Adrenal gland (tissue), 12 donors: ENCODE data around the gene SIRT1. TPM values are rescaled to one million over a fixed set of nuclear protein-coding genes. Genes with fewer than 3 reads are reported as not detected.

Experiments used
- DNase-seq, 7 donors: peaks; one replicate each; pipeline ENCODE4 v3.0.0-alpha.2; 2019 to 2020
- H3K27ac ChIP-seq, 5 donors: fragments of 200-600 bp; sonication (generic) in 4 of 5; 1 replicate in 3 of 5; 2 replicates in 2 of 5; pipeline versions ENCODE4 v1.5.1 to v1.8.0; 2016 to 2020; ENCODE audit warnings: mild to moderate bottlenecking in 1 of 5
- H3K27me3 ChIP-seq: fragments of 200-600 bp; 2 replicates; pipeline ENCODE4 v1.8.0; 2021
- H3K36me3 ChIP-seq, 2 donors: fragments of 200-600 bp; replicated peaks in 1 of 2; 1 replicate in 1 of 2; 2 replicates in 1 of 2; pipeline versions ENCODE4 v1.5.1 to v1.8.0; 2018 to 2022
- H3K4me1 ChIP-seq, 2 donors: fragments of 200-600 bp; replicated peaks in 1 of 2; 1 replicate in 1 of 2; 2 replicates in 1 of 2; pipeline versions ENCODE4 v1.5.1 to v1.8.0; 2018 to 2021
- H3K4me3 ChIP-seq, 4 donors: fragments of 200-600 bp; sonication (generic) in 3 of 4; one replicate each; pipeline ENCODE4 v1.5.1; 2016 to 2018
- H3K9me3 ChIP-seq, 3 donors: fragments of 200-600 bp; sonication (generic) in 1 of 3; replicated peaks in 1 of 3; 1 replicate in 2 of 3; 2 replicates in 1 of 3; pipeline versions ENCODE4 v1.5.1 to v1.8.0; 2016 to 2021
- CTCF ChIP-seq, 6 experiments: fragments of 450-650 bp in 4 of 6; fragments of 200-600 bp in 2 of 6; sonication (generic) in 1 of 6; IDR thresholded peaks; 1 replicate in 5 of 6; 2 replicates in 1 of 6; pipeline versions ENCODE4 v1.5.1 to v1.8.0; 2016 to 2021; ENCODE audit warnings: antibody characterized with exemption in 6 of 6, mild to moderate bottlenecking in 2 of 6, moderate library complexity in 1 of 6
- POLR2A ChIP-seq, 2 donors: fragments of 450-650 bp; IDR thresholded peaks; one replicate each; pipeline ENCODE4 v1.6.1; 2017; ENCODE audit warnings: antibody characterized with exemption in 2 of 2, mild to moderate bottlenecking in 2 of 2, moderate library complexity in 1 of 2
- WGBS, 4 donors: extraction: QIAGEN DNeasy Blood & Tissue Kit in 2 of 4; methylation state at CpG; one replicate each; pipeline versions ENCODE4 v1.1.5 to v1.1.7; 2013 to 2017; 5-methylcytosine and 5-hydroxymethylcytosine counted together
- intact Hi-C, 2 donors: fragments of 100-400 bp; cut with DNase I; formaldehyde crosslinking; loops; one replicate each; pipeline versions ENCODE4 v1.14.1 to v1.15.0; 2022 to 2023
- polyA plus RNA-seq, 3 donors: library from polyadenylated mRNA; stranded (reverse); fragments of 200-250 nt in 2 of 3; fragments of 350-450 nt in 1 of 3; fragmentation: Illumina TruSeq in 1 of 3; extraction: RNeasy Lipid Tissue Mini Kit (QIAGEN cat#74804) in 1 of 3; gene quantifications; one replicate each; pipeline ENCODE4 v1.2.3, GENCODE V29; 2013 to 2014
- total RNA-seq, 9 donors: library from RNA; depleted of rRNA in 4 of 9; stranded (reverse); fragments of >200 nt in 4 of 9; fragments of 120-200 nt in 1 of 9; fragmentation: NEBNext Ultra II Directional in 1 of 9; extraction: Animal tissue kit (Norgen Biotek cat#: 25700) in 1 of 9; gene quantifications; one replicate each; pipeline versions ENCODE4 v1.1.0 to v1.2.4, GENCODE V29; 2013 to 2023
- donor health status: healthy with polysubstance abuse.
- donor health status: Bipolar disorder and iron deficiency.
- donor health status: DM: yes; HTN: yes; CAD: no.
- donor health status: DM: no; HTN: no; CAD: no.
- donor health status: DM: no; HTN: no; CAD: no.
- donor health status: DM: yes; HTN: yes; CAD: no.

Gene SIRT1
- total and polyA plus RNA-seq, 12 donors = 14.8 to 51.8 (median 26.2) TPM

DNA sequence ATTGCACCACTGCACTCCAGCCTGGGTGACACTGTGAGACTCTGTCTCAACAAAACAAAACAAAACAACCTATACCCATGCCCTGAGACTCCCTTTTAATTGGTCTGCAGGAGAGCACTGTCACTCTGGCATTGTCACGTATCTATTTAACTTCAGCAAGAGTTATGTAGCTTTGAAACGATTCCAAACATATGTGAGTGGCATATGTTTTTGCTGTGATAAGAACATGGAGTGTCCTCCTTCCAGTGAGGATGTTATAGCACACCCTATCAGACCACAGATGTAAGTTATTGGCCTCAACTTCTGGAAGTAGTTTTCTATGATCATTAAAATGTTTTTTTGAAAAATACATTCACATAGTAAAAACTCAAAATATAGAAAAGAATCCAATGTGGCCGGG, 30.9 kb upstream of the SIRT1 start:
- no peak overlapping the region for H3K27ac ChIP-seq
- no peaks in the 10 kb centered on the region for H3K9me3 ChIP-seq
- WGBS, 4 donors = 66 to 90% (median 84%) methylated on average over 3 of the region's 3 CpGs
- intact Hi-C loops = loop anchor here in 1 of 2 donors (10.0 kb wide), 1 partner anchor 351 kb away; no protein-coding TSS in a partner anchor
- peaks cover 5 to 8% of the 10 kb centered on the region in 2 donors for H3K4me1 ChIP-seq
- TF ChIP-seq POLR2A (IDR thresholded peaks at IDR 0.05) (no peak), CTCF (IDR thresholded peaks at IDR 0.05) (no peak)
- no peak for DNase-seq
- no peak overlapping the region for H3K4me3 ChIP-seq
- H3K27me3 ChIP-seq = no peaks in the 10 kb centered on the region
- no peaks in the 10 kb centered on the region for H3K36me3 ChIP-seq

DNA sequence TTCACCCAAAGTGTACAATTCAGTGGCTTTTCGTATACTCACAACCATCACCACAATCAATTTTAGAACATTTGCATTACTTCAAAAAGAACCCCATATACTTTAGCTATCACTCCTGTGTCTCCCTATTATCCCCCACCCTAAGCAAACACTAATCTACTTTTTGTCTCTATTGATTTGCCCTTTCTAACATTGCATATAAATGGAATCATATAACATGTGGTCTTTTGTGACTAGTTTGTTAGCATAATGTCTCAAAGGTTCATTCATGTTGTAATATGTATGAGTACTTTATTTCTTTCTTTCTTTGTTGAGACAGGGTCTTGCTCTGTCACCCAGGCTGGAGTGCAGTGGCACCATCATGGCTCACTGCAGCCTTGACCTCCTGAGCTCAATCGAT, 25.5 kb upstream of the SIRT1 start:
- intact Hi-C loops = loop anchor here in 1 of 2 donors (5.0 to 10.0 kb wide), 2 partner anchors 298 to 346 kb away; no protein-coding TSS in a partner anchor
- Histone ChIP-seq H3K4me1 (no peaks in the 10 kb centered on the region), H3K4me3 (no peak overlapping the region), H3K9me3 (no peaks in the 10 kb centered on the region), H3K27ac (no peak overlapping the region), H3K27me3 (no peaks in the 10 kb centered on the region), H3K36me3 (no peaks in the 10 kb centered on the region)
- TF ChIP-seq POLR2A (IDR thresholded peaks at IDR 0.05) = no peak
- no peak for TF ChIP-seq CTCF (IDR thresholded peaks at IDR 0.05)
- DNase-seq = no peak
- WGBS, 4 donors = 87 to 92% (median 89%) methylated on average over 2 of the region's 2 CpGs

DNA sequence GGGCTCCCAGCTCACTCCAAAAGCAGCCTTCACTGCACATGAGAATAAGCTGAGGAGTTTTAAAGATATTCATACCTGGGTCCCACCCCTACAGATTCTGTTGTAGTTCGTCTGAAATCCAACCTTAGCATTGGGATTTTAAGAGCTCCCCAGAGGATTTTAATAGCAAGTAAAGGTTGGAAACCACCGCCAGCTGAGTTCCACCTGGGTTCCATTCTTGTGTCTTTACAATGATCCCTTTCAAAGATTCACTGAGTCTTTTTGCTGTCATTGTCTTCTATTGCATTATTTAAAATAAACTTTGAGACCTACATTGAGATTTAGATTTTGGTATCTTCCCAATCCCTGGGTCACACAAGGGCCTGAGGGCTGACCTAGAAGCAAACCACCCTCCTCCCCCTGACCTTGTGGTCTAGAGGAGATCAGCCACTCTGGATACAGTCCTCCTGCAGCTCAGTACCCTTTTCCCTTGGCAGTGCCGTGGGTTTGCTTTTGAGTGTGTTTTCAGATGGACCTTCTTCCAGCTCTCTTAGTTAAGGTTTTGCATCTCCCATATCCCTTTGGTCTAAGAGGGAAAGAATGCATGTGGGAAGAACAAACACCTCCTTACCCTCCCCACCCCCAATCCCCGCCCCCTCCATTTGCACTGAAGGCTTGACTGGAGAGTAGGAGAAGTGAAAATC, 22.6 kb upstream of the SIRT1 start:
- Histone ChIP-seq H3K27ac (no peak overlapping the region), H3K36me3 (no peaks in the 10 kb centered on the region), H3K4me1 (no peaks in the 10 kb centered on the region), H3K27me3 (no peaks in the 10 kb centered on the region), H3K9me3 (no peaks in the 10 kb centered on the region), H3K4me3 (no peak overlapping the region)
- TF ChIP-seq CTCF (IDR thresholded peaks at IDR 0.05) = no peak
- no peak for TF ChIP-seq POLR2A (IDR thresholded peaks at IDR 0.05)
- DNase-seq = no peak
- 59 to 80% (median 68%) methylated on average over 4 of the region's 4 CpGs for WGBS, 4 donors
- intact Hi-C loops = loop anchor here in 1 of 2 donors (10.0 kb wide), 1 partner anchor 443 kb away; no protein-coding TSS in a partner anchor

GRCh38 chr10:67863094-67863493, 21.4 kb upstream of the SIRT1 start:
- no peak for TF ChIP-seq POLR2A (IDR thresholded peaks at IDR 0.05)
- intact Hi-C loops = loop anchor here in 1 of 2 donors (10.0 kb wide), 1 partner anchor 442 kb away; no protein-coding TSS in a partner anchor
- no peaks in the 10 kb centered on the region for H3K36me3 ChIP-seq
- H3K27me3 ChIP-seq = no peaks in the 10 kb centered on the region
- H3K9me3 ChIP-seq = no peaks in the 10 kb centered on the region
- no peaks in the 10 kb centered on the region for H3K4me1 ChIP-seq
- no peak overlapping the region for H3K27ac ChIP-seq
- DNase-seq = no peak
- no peak overlapping the region for H3K4me3 ChIP-seq
- 76 to 84% (median 81%) methylated on average over 2 of the region's 2 CpGs for WGBS, 4 donors
